Measurements from ENCODE around the gene ZNF280D.
"Not testable (repeated sequence)": the region's sequence is repeated elsewhere in the genome, so short reads cannot be mapped to it uniquely, and the experiment has no call there.

- TF ChIP-seq CTCF (IDR thresholded peaks at IDR 0.05; ENCODE audit: poor library complexity, severe bottlenecking); POLR2AphosphoS5 (IDR thresholded peaks at IDR 0.05); REST (IDR thresholded peaks at IDR 0.05; ENCODE audit: borderline replicate concordance); MXI1 (conservative IDR thresholded peaks at IDR 0.05; ENCODE audit: poor library complexity, severe bottlenecking); EZH2 (IDR thresholded peaks at IDR 0.05; ENCODE audit: borderline replicate concordance, insufficient read depth, low read length, poor library complexity, severe bottlenecking); RAD21 (conservative IDR thresholded peaks at IDR 0.05); EP300 (conservative IDR thresholded peaks at IDR 0.05; ENCODE audit: poor library complexity, severe bottlenecking); TAF1 (IDR thresholded peaks at IDR 0.05; ENCODE audit: low read depth); SMC3 (conservative IDR thresholded peaks at IDR 0.05; ENCODE audit: poor library complexity): not testable (repeated sequence)
Observed at GRCh38 chr15:56779449-56779848, 46.1 kb upstream of the ZNF280D start.
